Measurements from ENCODE around the gene XCR1.
"Not testable (repeated sequence)": the region's sequence is repeated elsewhere in the genome, so short reads cannot be mapped to it uniquely, and the experiment has no call there.

Gene XCR1, protein sequence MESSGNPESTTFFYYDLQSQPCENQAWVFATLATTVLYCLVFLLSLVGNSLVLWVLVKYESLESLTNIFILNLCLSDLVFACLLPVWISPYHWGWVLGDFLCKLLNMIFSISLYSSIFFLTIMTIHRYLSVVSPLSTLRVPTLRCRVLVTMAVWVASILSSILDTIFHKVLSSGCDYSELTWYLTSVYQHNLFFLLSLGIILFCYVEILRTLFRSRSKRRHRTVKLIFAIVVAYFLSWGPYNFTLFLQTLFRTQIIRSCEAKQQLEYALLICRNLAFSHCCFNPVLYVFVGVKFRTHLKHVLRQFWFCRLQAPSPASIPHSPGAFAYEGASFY

GRCh38 chr3:46027021-46027705 lies at the start of gene XCR1:
Gene XCR1, minus strand, starts transcription at chr3:46027483. Its CDS starts 5,536 bp downstream, at chr3:46021947.
- DNase-seq: no peak

DNA sequence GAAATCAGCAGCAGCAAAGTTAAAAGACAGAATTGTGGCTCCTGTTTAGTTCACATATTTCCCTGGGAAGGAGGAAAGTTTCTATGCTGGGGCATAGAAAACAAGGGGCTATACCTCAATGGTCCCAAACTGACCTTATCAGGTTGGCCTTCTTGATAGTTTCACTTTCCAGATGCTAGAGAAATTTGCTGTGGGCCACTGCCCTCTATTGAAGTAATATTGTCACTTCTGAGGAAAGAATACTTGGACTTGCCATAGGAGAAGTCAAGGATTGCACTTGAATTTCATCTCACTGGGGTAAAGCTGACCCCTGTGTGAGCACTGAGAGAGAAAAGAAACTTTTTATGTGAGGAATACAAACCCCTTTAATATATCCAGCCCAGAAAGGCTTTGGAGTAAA lies 49.3 kb upstream of the XCR1 start:
- no peak for DNase-seq

DNA sequence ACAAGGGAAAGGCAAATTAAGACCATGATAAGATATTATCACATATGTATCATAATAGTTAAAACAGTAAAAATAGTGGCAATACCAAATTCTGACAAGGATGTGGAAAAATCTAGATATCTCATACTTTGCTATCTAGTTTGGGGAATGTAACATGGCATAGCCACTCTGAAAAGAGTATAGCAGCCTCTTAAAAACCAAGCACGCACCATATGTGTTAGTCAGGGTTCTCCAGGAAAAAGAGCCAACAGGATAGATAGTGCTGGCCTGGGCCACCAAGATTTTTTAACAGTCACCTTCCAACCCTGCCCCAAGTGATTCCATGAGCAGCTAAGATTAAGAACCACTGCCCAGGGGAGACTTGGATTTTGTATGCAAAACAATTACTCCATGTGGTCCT lies 48.5 kb upstream of the XCR1 start:
- no peak for DNase-seq

GRCh38 chr3:46071222-46071858 lies 44.1 kb upstream of the XCR1 start:
- no peak for DNase-seq

- DNase-seq: peak; percentile 16
Measured at GRCh38 chr3:46070595-46071093, 43.4 kb upstream of the XCR1 start.

- DNase-seq: no peak
Measured at GRCh38 chr3:46068501-46068900, 41.2 kb upstream of the XCR1 start.

DNA sequence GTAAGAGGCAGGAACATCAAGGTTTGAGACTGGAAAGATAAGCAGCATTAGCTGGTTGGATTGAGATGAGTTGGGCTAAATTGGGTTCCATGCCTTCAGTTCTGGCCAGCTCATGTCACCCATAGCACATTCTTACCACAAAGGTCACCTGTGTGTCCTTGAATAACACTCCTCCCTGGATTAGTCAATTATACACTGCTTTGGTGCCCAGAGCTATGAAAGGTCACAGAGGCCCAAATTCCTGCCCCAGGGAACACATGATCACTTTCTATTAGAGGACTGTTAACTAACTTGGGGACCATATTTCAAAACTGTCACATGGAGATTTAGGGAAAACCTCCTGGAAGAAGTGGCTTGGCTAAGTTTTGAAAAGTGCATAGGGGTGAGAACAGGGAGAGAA lies 40.1 kb upstream of the XCR1 start:
- no peak for DNase-seq

- no peak for DNase-seq
Measured at GRCh38 chr3:46065750-46066256, 38.5 kb upstream of the XCR1 start.

- peak; percentile 29 for DNase-seq
Measured at GRCh38 chr3:46065294-46065705, 38.0 kb upstream of the XCR1 start.

- DNase-seq: no peak
Measured at GRCh38 chr3:46062679-46063078, 35.4 kb upstream of the XCR1 start.

DNA sequence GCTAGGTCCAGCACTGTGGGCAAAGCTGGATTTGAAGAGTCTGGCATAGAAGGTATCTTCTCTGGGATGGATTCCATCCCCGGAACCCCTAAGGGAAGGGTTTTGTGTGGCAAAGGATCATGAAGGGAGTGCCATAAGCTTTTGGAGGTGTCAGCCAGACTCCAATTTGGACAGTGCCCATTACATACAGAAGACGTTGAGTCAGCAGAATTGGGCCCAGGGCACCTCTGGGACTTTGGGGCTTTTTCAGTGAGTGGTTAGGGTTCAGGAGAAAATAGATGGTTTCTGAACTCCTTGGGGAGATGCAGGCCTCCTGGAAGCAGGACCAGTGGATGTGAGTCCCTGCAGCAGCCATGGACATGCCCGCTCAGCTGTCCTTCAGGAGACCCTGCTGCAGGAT lies 34.6 kb upstream of the XCR1 start:
- no peak for DNase-seq

DNA sequence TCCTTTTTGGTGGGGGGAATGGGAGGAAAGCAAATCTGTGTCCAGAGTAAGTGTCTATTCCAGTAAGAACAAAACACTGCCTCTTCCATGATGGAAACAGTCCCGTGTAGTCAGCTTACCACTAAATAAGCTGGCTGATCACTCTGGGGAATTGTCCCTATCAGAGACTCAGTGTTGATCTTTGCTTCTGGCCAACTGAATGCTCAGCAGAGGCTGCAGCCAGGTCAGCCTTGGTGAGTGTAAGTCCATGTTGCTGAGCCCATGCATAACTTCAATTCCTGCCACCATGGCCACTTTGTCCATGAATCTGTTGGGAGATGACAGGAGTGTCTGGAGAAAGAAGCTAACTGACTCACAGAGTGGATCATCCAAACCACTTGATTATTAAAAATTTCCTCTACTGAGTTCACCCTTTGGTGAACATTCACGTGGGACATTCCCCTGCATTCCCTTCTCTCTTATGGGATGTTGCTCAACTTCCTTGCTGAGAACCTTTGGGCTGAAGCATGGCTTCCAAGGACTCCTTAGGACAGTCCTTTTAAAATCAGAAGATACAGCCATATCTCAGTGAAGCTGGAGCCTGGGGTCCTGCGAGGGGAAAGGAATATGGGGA lies 33.9 kb upstream of the XCR1 start:
- DNase-seq: no peak

DNA sequence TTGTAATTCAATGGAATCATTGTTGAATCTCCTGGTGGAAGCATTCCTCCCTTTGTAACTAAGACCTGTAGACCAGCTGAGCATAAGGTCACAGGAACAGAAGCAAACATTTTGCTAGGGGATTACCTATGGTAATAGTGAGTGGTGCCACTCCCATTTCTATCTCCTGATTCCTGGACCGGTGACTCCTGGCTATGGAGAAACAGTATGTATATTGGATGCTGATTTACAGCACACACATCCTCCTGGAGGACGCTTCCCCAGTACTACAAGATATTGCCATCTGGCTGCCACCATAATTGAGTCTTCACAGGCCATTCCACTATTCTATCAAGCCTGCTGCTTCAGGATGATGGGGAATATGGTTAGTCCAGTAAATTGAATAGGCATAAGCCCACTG lies 33.3 kb upstream of the XCR1 start:
- DNase-seq: no peak

DNA sequence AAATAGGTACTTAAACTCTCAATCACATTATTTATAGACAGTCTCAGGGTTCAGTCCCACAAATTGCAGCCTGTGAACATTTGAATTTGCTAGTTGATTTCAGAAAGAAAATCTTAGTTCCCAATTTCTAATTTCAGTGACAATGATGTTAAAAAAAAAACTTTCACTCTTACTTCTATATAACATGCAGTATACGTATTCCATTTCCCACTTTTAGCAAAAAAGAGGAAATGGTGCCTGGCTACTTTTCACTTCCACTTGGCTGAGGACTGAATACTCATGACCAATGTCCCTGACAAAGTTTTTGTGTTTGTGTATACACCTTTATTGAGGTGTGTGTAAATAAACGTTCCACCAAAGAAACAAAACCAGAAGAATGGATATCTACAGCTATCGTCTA lies 32.1 kb upstream of the XCR1 start:
- DNase-seq: no peak

- no peak for DNase-seq
Measured at GRCh38 chr3:46058981-46059380, 31.7 kb upstream of the XCR1 start.

DNA sequence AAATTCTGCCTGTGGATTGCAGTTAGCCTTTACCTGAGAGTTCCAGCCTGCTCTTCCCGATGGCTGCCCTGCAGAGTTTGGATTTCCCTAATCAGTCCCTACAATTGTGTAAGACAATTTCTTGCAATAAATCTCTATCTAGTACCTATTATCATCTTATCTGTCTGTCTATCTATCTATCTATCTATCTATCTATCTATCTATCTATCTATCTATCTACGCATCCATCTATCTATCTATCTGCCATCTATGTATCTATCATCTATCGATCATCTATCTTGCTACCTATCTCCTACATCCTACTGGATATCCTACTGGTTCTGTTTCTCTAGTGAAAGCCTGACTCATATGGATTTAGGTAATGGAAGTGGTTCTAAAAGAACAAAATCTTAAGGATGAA lies 30.4 kb upstream of the XCR1 start:
- DNase-seq: no peak

GRCh38 chr3:46056686-46057085 lies 29.4 kb upstream of the XCR1 start:
- DNase-seq: no peak

DNA sequence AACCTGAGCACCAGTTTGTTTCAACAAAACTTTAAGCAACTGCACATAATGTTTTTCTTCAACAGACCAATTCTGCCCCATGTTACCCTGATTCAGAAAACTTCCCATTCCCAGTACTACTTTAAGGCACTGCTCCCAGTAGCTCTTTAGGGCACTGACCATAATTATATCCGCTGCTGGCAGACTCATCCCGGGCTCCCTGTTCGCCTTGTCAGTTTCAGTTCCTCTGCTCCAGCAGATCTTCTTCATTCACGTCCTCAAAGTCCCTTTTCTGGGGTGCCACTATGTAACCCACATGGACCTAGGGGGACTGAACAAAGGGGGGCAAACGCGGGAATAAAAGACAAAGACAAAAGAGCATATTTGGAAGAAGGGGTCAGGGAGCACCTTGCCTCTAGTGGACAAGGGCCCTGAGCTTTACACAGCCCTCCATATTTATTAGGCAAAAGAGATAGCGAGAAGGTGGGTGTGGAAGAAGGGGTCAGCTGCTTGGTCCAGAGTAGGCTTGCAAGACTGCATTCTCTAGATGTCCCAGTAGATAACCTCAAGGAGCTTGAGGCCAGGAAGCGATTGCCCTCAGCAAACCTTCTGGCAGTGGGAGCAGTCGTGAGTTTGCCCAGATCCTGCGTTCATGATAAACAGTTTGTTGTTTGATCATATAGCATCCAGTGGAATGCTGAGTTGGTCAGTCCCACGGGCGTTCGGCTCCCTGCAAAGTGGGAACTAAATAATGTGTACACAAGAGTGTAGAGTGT lies 26.7 kb upstream of the XCR1 start:
- DNase-seq: not testable (repeated sequence)

- DNase-seq: not testable (repeated sequence)
Measured at GRCh38 chr3:46053265-46053664, 26.0 kb upstream of the XCR1 start.

DNA sequence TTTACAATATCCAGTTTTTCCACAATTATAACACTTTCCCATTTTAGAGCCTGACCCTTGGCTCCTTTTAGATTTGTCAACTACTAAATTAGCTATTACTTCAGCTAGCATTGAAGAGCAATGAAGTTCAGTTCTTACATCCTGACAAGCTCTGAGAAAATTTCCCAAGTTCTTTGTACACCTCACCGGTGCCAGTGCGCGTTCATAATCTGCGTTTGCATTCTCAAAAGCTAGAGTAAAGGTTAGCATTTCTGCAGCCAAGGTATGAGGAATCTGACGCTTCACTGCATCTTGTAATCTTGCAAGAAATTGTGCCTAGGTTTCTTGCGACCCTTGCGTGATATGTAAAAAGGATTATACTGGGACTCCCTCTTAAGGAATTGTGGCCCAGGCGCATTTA lies 25.2 kb upstream of the XCR1 start:
- DNase-seq: no peak

GRCh38 chr3:46049093-46049492 lies 21.8 kb upstream of the XCR1 start:
- no peak for DNase-seq

DNA sequence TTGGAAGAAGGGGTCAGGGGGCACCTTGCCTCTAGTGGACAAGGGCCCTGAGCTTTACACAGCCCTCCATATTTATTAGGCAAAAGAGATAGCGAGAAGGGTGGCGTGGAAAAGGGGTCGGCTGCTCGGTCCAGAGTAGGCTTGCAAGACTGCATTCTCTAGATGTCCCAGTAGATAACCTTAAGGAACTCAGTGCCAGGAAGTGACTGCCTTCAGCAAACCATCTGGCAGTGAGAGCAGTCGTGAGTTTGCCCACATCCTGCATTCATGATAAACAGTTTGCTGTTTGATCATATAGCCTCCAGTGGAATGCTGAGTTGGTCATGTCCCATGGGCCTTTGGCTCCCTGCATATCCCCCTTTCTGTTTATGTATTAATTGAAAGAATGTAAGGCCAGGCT lies 18.9 kb upstream of the XCR1 start:
- peak; percentile 30 for DNase-seq

GRCh38 chr3:46038916-46039315 lies 11.6 kb upstream of the XCR1 start:
- DNase-seq: no peak
